Hippocampal formation (tissue), 2 donors: Measurements from ENCODE around the gene CATSPER1.

Experiments used
- DNase-seq, 2 donors: peaks; one replicate each; lab custom pipeline; 2025; lab: John Stamatoyannopoulos, UW

Gene CATSPER1

DNA sequence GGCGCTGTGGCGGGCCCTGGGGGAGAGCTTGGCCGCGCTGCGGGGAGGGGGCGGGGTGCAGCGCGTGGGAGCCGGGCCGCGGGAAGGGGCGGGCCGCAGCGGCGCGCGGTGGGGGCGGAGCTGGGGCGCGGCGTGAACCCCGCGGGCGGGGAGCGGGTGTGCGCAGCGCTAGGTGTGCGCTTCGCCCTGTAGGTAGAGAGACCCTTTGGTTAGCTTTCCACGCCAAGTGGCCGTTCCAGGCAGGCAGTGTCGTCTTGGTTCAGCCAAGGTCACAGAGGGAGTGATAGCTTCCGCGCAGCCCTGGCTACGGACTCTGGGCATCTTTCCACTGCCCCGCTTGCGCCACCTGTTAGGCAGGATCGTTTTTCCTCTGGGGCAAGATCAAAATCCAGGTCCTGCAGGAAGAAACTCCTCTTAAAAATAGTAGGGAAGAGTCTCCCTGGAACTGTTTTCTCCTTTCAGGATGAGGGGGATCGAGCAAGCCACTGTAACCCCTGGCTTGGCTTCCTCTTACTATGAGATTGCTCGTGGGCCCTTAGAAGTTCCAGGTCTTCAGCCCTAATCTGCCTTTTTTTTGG lies 23.5 kb downstream of the CATSPER1 start:
- peak in 1 of 2 donors; percentile 59 for DNase-seq

DNA sequence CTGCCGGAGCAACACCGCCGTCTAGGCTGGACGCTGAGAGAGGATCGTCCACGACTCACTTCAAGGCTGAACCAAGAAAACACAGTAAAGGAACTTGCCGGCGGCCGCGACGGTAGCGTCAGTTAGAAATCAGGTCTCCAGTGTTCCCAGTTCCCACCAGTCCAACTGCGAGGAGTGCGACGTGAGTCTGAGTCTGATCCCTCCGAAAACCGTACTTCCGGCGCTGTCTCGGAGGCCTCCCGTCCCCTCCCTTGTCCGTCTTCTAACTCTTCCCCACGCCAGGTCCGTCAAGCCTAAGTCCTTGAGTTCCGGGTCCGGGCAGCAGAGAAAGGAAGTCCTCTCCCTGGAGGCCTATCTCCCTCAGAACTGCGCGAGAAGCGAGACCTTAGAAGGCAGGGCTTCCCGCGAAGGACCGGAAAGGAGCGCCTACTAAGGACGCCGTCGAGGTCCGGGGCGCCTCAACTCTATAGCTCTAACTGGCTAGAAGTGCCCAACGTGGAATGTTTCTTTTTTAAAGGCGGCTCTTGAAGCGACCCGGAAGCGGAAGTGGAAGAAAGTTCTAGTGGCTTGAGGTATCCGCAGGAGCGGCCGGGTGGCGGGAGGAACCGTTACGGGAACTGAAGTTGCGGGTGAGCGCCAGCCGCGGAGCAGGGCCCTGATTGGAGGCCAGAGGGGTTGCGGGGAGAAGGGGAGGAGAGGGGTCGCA lies 24.2 kb downstream of the CATSPER1 start, which contains the start of the genes BANF1 and EIF1AD:
Gene BANF1, plus strand, starts transcription at position 562 of the 706 bp plus-strand sequence. CDS start 748 bp downstream, outside the sequence.
Gene EIF1AD, minus strand, starts transcription at position 216 of the 706 bp plus-strand sequence. CDS start 1,768 bp downstream, outside the sequence.
- DNase-seq, result peak; percentile 97 to 98

DNA sequence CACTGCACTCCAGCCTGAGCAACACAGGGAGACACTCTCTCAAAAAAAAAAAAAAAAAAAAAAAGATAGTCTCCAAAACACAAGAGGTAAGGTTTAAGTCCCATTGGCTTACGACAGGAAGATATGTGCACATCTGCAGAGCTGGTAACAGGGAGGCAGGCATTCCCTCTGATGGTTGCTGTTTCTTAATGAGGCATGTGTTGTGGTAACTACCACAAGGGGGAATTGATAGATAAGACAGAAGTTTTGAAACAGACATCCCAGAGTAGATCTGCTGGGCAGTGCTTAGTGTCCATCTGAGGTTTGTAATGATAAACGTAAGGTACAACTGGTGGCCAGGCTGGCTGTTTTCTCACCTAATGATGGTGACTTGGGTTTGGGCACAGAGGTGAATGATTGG lies 29.0 kb downstream of the CATSPER1 start:
- no peak for DNase-seq

DNA sequence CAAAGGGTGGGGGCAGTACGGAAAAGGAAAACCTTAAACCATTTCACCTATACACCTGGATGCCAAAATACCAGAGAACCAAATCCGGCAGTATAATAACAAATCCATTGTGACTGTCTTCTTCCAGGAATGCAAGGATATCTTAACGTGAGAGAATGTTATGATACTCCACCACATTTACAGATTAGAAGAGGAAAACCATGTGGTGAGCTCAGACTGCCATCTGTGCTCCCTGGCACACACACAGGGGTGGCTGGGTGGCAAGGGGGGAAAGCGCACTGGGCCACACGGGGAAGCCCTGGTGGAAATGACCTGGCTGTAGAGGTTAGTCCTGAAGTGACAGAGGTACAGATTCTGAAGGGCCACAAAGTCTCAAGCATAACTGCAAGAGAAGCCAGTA lies 34.2 kb downstream of the CATSPER1 start:
- no peak for DNase-seq

DNA sequence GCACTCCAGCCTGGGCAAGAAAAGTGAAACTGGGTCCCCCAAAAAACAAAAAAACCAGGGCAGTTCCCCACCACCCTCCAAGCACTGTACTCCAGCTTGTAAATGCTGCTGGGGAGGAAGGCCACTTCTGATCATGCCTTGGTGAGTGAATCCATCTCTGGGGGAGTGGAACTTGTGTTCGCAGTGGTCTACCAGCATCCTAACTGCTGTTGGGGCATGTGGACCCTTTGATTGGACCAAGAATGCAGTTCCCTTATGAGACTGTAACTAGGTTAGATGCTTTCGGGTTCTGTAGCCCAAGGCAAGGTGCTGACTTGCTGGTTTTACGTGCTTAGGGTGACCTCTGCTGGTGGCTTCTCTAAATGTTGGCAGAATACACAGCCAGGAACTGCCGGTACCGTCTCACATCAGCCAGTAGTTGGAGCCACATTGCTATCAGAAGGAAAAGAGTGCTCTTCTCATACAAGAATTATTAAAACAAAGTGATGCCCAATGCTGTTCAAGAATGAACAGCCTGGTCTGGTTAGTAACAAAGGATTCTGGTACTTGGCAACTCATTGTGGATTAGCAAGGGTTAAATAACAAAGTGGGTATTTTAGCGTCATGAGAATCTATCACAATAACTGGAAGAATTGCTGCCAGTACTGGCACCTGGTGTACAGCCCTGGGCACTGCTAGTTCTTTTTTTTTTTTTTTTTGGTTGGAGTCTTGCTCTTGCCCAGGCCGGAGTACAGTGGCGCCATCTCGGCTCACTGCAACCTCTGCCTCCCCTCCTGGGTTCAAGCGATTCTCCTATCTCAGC lies 37.3 kb downstream of the CATSPER1 start:
- DNase-seq, result peak; percentile 88 to 95

DNA sequence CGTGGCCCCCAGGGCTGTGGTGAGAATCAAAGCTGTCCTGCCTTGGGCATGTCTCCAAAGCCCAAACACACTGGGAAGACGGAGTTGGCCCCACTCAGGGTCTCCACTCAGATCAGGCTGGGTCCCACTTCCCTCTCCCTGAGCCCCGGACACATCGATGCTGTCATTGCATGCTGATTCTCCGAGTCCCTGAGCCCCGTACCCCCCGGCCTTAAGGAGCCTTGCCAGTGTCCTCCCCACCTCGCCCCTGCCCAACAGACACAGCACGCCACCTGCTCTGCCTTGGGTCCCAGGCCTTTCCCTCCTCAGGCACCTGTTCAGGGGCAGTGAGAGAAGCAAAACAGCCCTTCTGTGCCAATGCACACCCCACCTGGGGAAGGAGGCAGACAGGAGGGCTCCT lies 38.9 kb downstream of the CATSPER1 start:
- no peak for DNase-seq

DNA sequence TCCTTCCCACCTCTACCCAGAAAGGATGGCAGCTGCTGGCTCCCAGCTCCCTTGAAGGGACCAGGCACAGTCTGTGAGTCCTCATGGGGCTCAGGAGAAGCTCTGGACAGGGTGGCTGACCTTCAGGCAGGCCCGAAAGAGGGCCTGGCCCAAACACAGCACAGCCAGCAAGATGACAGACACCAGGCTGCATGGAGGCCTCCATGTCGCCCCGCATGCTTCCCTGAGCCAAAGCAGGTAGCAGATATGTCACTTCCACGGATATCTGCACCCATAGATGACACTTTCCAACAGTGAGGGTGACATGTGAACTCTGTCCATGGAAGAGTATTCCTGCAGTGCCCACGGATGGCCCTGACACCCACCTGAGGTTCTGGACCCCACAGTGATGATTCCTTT lies 42.7 kb downstream of the CATSPER1 start:
- no peak for DNase-seq

DNA sequence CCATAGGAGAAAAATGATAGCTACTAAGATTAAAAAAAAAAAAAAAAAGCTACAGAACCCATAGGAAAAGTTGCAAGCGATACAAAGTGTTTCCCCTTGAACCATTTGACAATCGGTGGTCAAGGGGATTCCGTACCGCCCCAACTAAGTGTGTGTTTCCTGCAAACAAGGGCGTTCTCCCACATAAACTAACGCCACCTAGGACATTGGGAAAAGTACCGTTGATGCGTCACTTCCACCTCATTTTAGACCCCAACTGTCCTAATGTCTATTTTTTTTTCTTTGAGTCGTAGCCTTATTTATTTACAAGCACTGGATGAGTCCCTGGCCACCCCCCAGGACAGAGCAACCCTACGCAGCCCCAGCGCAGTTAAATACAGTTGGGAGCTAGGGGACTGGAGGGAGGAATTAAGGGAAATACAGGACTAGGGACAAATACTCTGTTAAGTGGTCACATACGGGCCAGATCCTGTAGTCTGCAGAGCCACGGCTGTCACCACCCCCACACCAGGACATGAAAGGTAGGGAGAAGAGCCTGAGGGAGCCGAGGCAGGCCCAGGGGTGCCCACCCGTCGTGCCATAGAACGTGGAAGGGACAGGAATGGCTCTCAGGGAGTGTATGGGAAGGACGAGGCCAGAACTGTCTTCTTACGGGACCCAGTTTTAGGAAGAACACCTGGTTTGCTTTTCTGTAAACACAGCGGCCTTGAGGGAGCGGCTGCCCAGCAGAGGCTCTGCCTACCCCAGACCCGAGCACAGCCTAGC lies 43.3 kb downstream of the CATSPER1 start:
- DNase-seq, result no peak

DNA sequence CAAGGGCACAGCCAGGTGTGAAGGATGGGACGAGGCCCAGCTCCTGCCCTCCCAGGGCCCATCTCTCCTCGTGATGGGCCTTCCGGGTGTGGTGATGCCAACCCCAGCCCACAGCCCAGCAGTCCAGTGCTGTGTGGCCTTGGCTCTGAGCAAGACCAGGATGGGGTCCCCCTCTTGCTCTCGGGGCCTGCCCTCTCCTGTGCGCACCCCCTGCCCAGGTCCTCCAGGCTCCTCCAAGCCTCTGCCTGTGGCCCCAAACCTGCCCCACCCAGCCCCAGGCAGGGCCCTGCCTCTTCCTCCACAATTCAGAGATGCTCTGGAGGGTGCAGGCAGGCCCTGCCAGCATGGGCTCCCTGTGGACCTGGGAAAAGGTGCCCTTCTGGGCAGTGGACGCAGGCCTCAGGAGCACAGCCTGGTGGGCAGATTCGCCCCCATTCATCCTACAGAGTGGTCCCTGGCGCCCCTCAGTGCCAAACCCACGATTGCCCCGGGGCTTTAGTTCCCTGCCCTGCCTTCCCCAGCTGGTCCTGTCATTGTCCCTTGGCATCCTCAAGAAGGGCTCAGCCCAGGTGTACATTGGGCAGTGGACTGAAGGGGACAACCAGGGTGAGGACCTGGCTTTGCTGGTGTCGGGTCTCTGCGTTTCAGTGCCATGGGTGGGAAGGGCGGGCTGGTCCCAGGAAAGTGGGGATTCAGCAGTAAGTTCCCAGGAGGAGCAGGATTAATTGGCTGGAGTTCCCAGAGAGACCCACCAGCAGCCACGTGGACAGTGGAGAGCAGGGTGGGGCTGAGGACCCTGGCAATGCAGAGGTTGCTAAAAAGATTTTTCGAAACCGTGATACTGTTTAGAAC lies 44.1 kb downstream of the CATSPER1 start:
- no peak for DNase-seq

DNA sequence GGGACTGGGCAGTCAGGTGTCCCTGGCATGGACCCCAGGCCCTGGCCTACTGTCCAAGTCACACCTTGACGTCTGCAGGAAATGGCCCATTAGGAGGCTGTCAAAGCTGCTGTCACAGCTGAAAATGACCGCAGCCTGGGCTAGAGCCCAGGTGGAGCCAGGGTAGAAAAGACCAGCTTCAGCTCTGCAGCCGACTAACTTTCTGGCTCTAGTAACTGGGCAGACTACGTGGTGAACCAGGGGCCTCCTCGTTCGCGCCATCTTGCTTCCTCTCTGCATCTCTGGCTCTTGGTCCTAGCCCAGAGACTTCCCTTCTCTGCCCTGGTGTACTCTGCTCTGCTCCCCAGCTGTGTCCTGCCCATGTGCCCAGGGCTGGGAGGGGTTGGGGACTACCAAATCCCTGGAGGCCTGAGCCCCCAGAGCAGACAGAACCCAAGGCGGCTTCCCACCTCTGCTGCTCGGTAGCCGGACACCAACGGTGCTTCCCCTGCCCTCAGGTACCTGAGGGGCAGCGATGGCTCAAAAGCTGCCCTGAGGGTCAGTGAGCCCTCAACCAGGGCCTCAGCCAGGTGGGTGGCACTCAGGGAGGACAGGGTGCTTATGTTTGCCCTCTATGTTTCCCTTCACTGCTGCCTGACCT lies 45.1 kb downstream of the CATSPER1 start:
- DNase-seq, result no peak

DNA sequence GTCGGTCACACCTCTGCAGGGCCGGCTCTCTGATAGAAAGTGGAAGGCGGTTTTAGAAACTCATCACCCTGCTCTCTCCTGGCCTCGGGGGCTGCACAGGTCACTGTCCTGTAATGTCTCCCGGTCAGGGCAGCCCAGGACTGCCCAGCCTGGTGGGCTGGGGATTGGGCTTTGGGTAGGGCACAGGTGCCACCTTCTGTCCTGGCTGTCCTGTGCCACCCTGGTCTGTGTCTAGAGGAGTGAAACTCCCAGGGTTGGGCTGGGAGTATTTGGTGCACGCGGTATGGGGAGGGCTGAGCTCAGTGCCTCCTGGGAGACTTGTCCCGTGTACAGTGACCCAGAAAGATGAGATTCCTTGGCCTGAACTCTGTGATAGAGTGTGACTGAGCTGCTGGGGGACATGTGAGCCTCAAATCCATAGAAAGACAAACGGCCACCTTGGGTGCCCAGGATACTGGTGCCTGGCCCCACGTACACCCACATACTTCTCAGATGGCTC lies 47.0 kb downstream of the CATSPER1 start:
- DNase-seq, result no peak

DNA sequence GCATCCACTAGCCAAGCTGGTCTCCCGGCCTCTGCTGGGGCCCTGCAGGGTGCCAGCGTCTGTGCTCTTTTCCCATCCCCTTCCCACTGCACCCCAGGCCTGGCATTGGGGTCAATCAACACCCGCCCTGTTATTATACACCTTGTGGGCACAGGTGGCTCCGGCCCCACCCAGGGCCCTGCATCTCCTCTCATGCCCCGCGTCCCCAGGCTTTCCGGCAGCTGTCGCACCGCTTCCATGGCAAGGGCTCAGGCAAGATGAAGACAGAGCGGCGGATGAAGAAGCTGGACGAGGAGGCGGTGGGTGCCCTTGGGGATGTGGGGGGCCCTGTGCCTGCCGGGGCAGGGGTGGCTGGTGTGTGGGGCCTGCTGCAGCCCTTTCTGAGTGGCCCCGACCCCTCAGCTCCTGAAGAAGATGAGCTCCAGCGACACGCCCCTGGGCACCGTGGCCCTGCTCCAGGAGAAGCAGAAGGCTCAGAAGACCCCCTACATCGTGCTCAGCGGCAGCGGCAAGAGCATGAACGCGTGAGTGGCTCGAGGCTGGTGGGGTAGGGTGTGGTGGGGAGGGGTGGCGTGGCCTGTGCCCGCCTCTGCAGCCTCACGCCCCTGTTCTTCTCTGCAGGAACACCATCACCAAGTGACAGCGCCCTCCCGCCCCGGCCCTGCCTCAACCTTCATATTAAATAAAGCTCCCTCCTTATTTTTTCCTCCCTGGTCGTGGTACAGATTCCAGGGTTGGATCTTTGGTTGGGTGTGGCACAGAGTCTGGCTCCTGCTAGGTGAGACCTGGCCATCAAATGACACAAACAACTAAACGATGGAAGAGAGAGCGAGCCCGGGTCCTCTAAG lies 47.7 kb downstream of the CATSPER1 start:
- DNase-seq, result no peak

DNA sequence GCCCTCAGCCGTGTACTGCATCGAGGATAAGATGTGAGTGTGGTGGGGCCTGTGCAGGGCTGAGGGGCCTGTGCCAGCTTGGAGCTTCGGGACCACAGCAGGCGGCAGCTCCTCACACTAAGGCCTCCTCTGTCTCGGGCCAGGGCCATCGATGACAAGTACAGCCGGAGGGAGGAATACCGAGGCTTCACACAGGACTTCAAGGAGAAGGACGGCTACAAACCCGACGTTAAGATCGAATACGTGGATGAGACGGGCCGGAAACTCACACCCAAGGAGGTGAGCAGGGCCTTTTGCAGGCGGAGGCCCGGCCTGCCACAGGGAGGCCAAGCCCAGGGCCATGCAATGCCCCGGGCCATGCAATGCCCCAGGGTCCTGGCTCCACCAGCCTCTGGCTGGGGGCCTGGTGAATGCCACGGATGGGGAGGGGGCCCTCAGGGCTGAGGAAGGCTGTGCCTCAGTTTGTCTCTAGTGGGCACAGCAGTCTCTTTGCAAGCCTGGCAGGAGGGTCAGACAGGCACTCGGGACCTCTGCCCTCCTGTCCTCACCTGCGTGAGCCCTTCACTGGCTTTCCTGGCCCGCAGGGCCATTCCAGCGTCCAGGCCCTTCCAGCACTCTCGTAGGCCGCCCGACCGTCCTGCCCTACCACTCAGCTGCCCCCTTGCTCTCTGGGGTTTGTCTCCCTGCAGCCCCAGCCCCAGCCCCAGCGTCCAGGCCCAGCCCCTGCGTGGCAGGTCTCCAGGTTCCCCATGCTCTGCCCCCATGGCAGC lies 48.5 kb downstream of the CATSPER1 start:
- no peak for DNase-seq

DNA sequence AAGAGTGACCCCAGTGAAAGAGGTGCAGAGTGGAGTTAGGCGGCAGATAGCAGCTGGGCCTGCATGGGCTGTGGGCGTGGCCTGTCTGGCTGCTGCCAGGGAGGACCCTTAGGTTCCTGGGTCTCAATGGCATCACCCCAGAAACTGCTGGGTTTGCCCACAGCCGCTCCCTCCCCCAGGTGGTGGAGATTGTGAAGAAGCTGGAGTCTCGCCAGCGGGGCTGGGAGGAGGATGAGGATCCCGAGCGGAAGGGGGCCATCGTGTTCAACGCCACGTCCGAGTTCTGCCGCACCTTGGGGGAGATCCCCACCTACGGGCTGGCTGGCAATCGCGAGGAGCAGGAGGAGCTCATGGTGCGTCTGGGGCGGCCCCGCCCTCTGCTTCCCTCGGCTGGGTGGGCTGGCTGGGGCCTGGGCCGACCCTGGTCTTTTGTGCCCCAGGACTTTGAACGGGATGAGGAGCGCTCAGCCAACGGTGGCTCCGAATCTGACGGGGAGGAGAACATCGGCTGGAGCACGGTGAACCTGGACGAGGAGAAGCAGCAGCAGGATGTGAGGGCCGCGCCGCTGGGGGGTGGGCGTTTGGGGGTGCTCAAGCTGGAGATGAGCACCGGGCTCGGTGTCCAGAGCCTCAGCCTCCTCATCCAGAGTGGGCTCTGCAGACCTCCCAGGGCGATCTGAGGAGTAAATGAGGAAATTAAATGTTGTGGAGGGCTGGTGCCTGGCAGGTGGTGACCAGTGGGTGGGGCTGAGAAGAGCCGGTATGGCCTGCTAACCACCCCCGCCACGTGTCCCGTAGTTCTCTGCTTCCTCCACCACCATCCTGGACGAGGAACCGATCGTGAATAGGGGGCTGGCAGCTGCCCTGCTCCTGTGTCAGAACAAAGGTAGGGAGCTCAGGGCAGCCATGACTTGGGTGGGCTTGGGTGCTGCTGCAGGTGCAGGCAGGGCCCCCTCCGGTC lies 49.8 kb downstream of the CATSPER1 start:
- no peak for DNase-seq

DNA sequence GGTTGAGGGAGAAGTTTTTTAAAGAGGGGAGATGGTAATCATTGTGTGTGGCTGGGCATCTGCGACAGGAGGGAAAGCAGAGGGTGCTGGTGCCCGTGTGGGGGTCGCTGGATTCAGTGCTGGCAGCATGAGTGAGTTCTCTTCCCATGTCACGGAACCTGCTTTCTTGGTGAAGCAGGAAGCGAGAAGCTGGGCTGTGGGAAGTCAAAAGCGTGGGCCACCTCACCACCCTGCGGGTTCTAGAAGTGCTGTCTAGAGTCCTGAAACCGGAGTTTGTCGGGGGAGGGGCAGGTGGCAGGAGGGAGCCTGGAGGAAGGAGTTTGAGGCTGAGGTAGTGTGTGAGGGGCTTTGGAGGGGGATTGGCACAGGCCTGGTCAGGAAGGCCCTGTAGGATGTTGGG lies 50.5 kb downstream of the CATSPER1 start:
- DNase-seq, result no peak

DNA sequence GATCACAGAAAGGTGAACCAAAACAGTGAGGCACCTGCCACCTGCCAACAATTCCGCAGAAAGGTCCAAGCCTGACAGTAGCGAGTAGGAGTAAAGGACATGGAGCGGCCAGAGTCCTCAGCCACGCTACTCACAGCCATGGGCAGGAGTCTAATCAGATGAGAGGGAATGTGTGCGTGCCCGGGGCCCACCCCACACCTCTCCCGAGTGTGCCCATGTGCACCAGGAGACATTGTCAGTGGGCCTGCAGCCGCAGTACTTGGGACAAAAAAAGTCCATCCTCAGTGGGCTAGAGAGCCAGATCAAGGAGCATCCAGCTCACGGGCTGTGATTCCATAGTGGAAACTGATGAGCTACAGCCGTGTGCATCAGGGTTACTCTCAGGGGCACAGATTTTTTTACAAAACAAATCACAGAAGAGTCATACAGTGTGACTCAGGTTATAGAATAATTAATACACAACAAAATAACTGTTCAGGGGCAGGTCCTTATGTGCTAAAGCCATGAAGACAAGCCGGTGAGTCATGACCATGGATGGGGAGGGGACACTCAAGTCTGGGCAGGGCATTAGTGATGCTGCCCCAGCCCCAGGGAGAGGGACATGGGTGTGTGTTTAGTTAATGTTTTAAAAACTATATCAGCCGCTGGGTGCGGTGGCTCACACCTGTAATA lies 52.7 kb downstream of the CATSPER1 start:
- no peak for DNase-seq

DNA sequence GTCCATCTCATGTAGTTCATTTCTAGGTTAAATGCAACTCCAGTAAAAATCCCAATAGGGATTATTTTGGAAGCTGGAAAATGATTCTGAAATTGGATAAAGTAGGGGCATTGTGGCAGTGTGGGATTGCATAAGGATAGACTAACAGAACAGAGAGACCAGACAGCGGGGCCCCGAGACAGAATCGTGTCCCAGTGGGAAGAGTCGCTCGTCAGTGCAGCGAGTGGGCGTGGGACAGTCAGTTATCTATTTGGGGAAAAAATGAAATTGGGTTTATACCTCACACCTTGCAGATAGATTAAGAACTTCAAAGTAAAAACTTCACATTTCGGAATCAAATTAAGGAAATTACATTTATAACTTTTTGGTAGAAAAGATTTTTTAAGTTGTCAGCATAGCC lies 54.2 kb downstream of the CATSPER1 start:
- DNase-seq, result no peak
